H9 (cell line): ENCODE measurements around the gene POU5F1. TPM values are rescaled to one million over a fixed set of nuclear protein-coding genes. Genes with fewer than 3 reads are reported as not detected.
A peak's percentile ranks its signal among the peaks of the same experiment; 100 is the strongest.

ENCODE experiments used
- DNase-seq: peaks from one replicate; pipeline ENCODE4 v3.0.0-alpha.2; 2017
- H2AFZ ChIP-seq: one replicate; pipeline ENCODE4 v1.6.1; 2013; ENCODE audit warnings: mild to moderate bottlenecking, low read length, control low read depth, moderate library complexity
- H2AK5ac ChIP-seq: 2 replicates; pipeline ENCODE4 v1.6.1; 2013; ENCODE audit warnings: low read length, control low read depth, mixed read lengths; ENCODE audit not compliant: insufficient read length
- H2BK120ac ChIP-seq: one replicate; pipeline ENCODE4 v1.6.1; 2013; ENCODE audit warnings: low read depth, mild to moderate bottlenecking, low read length, control low read depth, inconsistent platforms; ENCODE audit not compliant: poor library complexity, severe bottlenecking
- H2BK12ac ChIP-seq: 2 replicates; pipeline ENCODE4 v1.6.1; 2013; ENCODE audit warnings: low read length, control low read depth, mixed read lengths, low read depth; ENCODE audit not compliant: insufficient read length
- H2BK15ac ChIP-seq: 2 replicates; pipeline ENCODE4 v1.6.1; 2013; ENCODE audit warnings: low read depth, low read length, control low read depth
- H2BK20ac ChIP-seq: one replicate; pipeline ENCODE4 v1.6.1; 2013; ENCODE audit warnings: low read depth, mild to moderate bottlenecking, low read length, control low read depth, inconsistent platforms; ENCODE audit not compliant: poor library complexity, severe bottlenecking
- H2BK5ac ChIP-seq: 2 replicates; pipeline ENCODE4 v1.6.1; 2013; ENCODE audit warnings: low read length, control low read depth, mixed read lengths; ENCODE audit not compliant: insufficient read length
- H3K14ac ChIP-seq: 2 replicates; pipeline ENCODE4 v1.6.1; 2013; ENCODE audit warnings: low read length, control low read depth; ENCODE audit not compliant: insufficient read depth
- H3K18ac ChIP-seq: 2 replicates; pipeline ENCODE4 v1.6.1; 2013; ENCODE audit warnings: low read depth, mild to moderate bottlenecking, mixed read lengths, low read length, control low read depth; ENCODE audit not compliant: insufficient read length
- H3K23ac ChIP-seq: 2 replicates; pipeline ENCODE4 v1.6.1; 2013; ENCODE audit warnings: low read length, control low read depth, mixed read lengths, low read depth; ENCODE audit not compliant: insufficient read length
- H3K23me2 ChIP-seq: 2 replicates; pipeline ENCODE4 v1.6.1; 2013; ENCODE audit warnings: low read depth, mild to moderate bottlenecking, mixed read lengths, low read length, control low read depth; ENCODE audit not compliant: insufficient read length, poor library complexity, severe bottlenecking
- H3K27ac ChIP-seq: 2 replicates; pipeline ENCODE4 v1.5.1; 2013; ENCODE audit warnings: low read length, control low read depth, mixed read lengths, low read depth; ENCODE audit not compliant: insufficient read length
- H3K27me3 ChIP-seq: 2 replicates; pipeline ENCODE4 v1.6.1; 2013; ENCODE audit warnings: low read length, control low read depth, inconsistent platforms; ENCODE audit not compliant: insufficient read depth
- H3K4ac ChIP-seq: 2 replicates; pipeline ENCODE4 v1.6.1; 2013; ENCODE audit warnings: low read depth, mild to moderate bottlenecking, control low read depth, inconsistent platforms, low read length, moderate library complexity
- H3K4me1 ChIP-seq: 2 replicates; pipeline ENCODE4 v1.6.1; 2013; ENCODE audit warnings: low read length, control low read depth, inconsistent platforms; ENCODE audit not compliant: insufficient read depth
- H3K4me2 ChIP-seq: 2 replicates; pipeline ENCODE4 v1.6.1; 2013; ENCODE audit warnings: low read length, control low read depth, mixed read lengths; ENCODE audit not compliant: insufficient read length, insufficient read depth
- H3K56ac ChIP-seq: 2 replicates; pipeline ENCODE4 v1.6.1; 2013; ENCODE audit warnings: low read depth, mild to moderate bottlenecking, mixed read lengths, low read length, control low read depth; ENCODE audit not compliant: insufficient read length
- H3K79me1 ChIP-seq: 2 replicates; pipeline ENCODE4 v1.6.1; 2013; ENCODE audit warnings: low read depth, mild to moderate bottlenecking, moderate library complexity, low read length, control low read depth, inconsistent platforms; ENCODE audit not compliant: insufficient read depth, poor library complexity, severe bottlenecking
- H3K79me2 ChIP-seq: 2 replicates; pipeline ENCODE4 v1.6.1; 2013; ENCODE audit warnings: low read length, control low read depth, inconsistent platforms; ENCODE audit not compliant: insufficient read depth
- H3K9ac ChIP-seq: 2 replicates; pipeline ENCODE4 v1.6.1; 2013; ENCODE audit warnings: low read length, control low read depth, mixed read lengths; ENCODE audit not compliant: insufficient read length; ENCODE audit errors: extremely low read depth
- H3K9me3 ChIP-seq: one replicate; pipeline ENCODE4 v1.6.1; 2013; ENCODE audit warnings: low read depth, low read length, inconsistent platforms; ENCODE audit not compliant: control insufficient read depth
- H3T11ph ChIP-seq: one replicate; pipeline ENCODE4 v1.6.1; 2013; ENCODE audit warnings: mild to moderate bottlenecking, low read length, control low read depth, inconsistent platforms
- H4K20me1 ChIP-seq: one replicate; pipeline ENCODE4 v1.6.1; 2013; ENCODE audit not compliant: control insufficient read depth, insufficient read length, insufficient read depth
- H4K5ac ChIP-seq: 2 replicates; pipeline ENCODE4 v1.6.1; 2013; ENCODE audit warnings: low read depth, mild to moderate bottlenecking, mixed read lengths, low read length, control low read depth; ENCODE audit not compliant: insufficient read length
- H4K8ac ChIP-seq: replicated peaks from 2 replicates; pipeline ENCODE4 v1.6.1; 2013; ENCODE audit warnings: low read length, control low read depth, mixed read lengths, low read depth; ENCODE audit not compliant: insufficient read length
- H4K91ac ChIP-seq: 2 replicates; pipeline ENCODE4 v1.6.1; 2013; ENCODE audit warnings: low read depth, mild to moderate bottlenecking, moderate library complexity, mixed read lengths, low read length, control low read depth; ENCODE audit not compliant: insufficient read length
- H3K27ac Mint-ChIP-seq, 3 experiments: 2 replicates in 2 of 3; 3 replicates in 1 of 3; pipeline ENCODE4 v1.8.0; 2020 to 2021; ENCODE audit warnings: mixed read lengths in 3 of 3, mild to moderate bottlenecking in 1 of 3, moderate library complexity in 1 of 3
- H3K27me3 Mint-ChIP-seq: 2 replicates; pipeline ENCODE4 v1.8.0; 2021; ENCODE audit warnings: low read depth, mild to moderate bottlenecking, moderate library complexity, mixed read lengths
- H3K36me3 Mint-ChIP-seq, 3 experiments: 2 replicates in 2 of 3; 3 replicates in 1 of 3; pipeline ENCODE4 v1.8.0; 2020 to 2021; ENCODE audit warnings: low read depth in 3 of 3, mixed read lengths in 3 of 3; ENCODE audit not compliant: insufficient read depth in 1 of 3
- H3K4me1 Mint-ChIP-seq, 2 experiments: 2 replicates each; pipeline ENCODE4 v1.8.0; 2020; ENCODE audit warnings: mixed read lengths in 2 of 2
- H3K4me3 Mint-ChIP-seq, 2 experiments: 2 replicates in 1 of 2; 3 replicates in 1 of 2; pipeline ENCODE4 v1.8.0; 2020 to 2021; ENCODE audit warnings: mild to moderate bottlenecking in 2 of 2, mixed read lengths in 2 of 2, moderate library complexity in 1 of 2
- H3K9me3 Mint-ChIP-seq, 2 experiments: 2 replicates in 1 of 2; 3 replicates in 1 of 2; pipeline ENCODE4 v1.8.0; 2020; ENCODE audit warnings: mild to moderate bottlenecking in 2 of 2, mixed read lengths in 2 of 2, moderate library complexity in 1 of 2
- WGBS: extraction: QIAGEN DNeasy Blood & Tissue Kit; methylation state at CpG from one replicate; pipeline ENCODE4 v1.1.7; 2013; ENCODE audit warnings: missing lambda C conversion rate, low lambda C conversion rate, mixed read lengths; ENCODE audit not compliant: insufficient read length; ENCODE audit errors: extremely low coverage; 5-methylcytosine and 5-hydroxymethylcytosine counted together
- total RNA-seq: library from RNA; stranded (reverse); gene quantifications from 2 replicates; pipeline ENCODE4 v1.2.1, GENCODE V29; 2021
- TF ChIP-seq, protein P1 (sequence below): fragments of 200-600 bp; sonication (generic); conservative IDR thresholded peaks from 3 replicates; pipeline ENCODE4 v1.8.0; 2021; ENCODE audit warnings: antibody characterized with exemption, mild to moderate bottlenecking

Gene POU5F1
- total RNA-seq, 1 experiment from 2014 or later, result 2,134 TPM

DNA sequence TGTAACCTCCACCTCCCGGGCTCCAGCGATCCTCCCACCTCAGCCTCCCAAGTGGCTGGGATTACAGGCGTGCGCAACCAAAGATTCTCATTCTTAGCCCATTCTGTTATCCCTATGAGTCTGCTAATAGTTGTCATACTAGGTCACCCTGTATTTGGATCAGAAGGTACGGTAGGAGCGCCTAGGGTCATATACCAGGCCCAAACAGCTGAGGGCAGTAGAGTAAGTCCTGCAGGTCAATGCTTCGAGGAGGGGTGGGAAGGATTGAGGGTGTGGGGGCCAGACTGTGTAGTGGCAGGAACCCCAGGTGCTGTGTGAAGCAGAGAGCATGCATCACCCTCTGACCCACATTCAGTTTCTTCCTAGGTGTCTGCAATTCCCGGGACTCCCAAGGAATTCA lies 22.7 kb upstream of the POU5F1 start:
- H2AFZ ChIP-seq, result no peak overlapping the region
- H3K9me3 Mint-ChIP-seq, result peaks cover 4 to 10% of the 10 kb centered on the region in 2 experiments
- no peak overlapping the region for H2BK15ac ChIP-seq
- no peak overlapping the region for H3K56ac ChIP-seq
- H3K4ac ChIP-seq, result no peak overlapping the region
- no peak overlapping the region for H3T11ph ChIP-seq
- no peak overlapping the region for H2BK5ac ChIP-seq
- peaks cover 7 to 16% (median 9%) of the 10 kb centered on the region in 3 experiments for H3K36me3 Mint-ChIP-seq
- TF ChIP-seq, protein P1, sequence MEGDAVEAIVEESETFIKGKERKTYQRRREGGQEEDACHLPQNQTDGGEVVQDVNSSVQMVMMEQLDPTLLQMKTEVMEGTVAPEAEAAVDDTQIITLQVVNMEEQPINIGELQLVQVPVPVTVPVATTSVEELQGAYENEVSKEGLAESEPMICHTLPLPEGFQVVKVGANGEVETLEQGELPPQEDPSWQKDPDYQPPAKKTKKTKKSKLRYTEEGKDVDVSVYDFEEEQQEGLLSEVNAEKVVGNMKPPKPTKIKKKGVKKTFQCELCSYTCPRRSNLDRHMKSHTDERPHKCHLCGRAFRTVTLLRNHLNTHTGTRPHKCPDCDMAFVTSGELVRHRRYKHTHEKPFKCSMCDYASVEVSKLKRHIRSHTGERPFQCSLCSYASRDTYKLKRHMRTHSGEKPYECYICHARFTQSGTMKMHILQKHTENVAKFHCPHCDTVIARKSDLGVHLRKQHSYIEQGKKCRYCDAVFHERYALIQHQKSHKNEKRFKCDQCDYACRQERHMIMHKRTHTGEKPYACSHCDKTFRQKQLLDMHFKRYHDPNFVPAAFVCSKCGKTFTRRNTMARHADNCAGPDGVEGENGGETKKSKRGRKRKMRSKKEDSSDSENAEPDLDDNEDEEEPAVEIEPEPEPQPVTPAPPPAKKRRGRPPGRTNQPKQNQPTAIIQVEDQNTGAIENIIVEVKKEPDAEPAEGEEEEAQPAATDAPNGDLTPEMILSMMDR, result 0 out of 3 replicates have a peak, but pooled peaks have one; percentile 17
- no peaks in the 10 kb centered on the region for H3K27me3 ChIP-seq
- H3K4me1 Mint-ChIP-seq, result peaks cover 10 to 13% of the 10 kb centered on the region in 2 experiments
- H3K9ac ChIP-seq, result no peak overlapping the region
- H3K23ac ChIP-seq, result no peak overlapping the region
- no peaks in the 10 kb centered on the region for H3K79me1 ChIP-seq
- H3K27me3 Mint-ChIP-seq, result no peaks in the 10 kb centered on the region; the same call in 1 of the 2 replicates
- H4K20me1 ChIP-seq, result no peaks in the 10 kb centered on the region
- H4K5ac ChIP-seq, result no peak overlapping the region
- no peak overlapping the region for H3K14ac ChIP-seq
- H3K79me2 ChIP-seq, result no peaks in the 10 kb centered on the region
- no peak overlapping the region for H2AK5ac ChIP-seq
- H3K27ac ChIP-seq, result no peak overlapping the region
- H2BK20ac ChIP-seq, result no peak overlapping the region
- peaks cover 4% of the 10 kb centered on the region for H3K23me2 ChIP-seq
- no peaks in the 10 kb centered on the region for H3K4me1 ChIP-seq
- no peaks in the 10 kb centered on the region for H3K9me3 ChIP-seq
- DNase-seq, result no peak
- no peak overlapping the region for H2BK12ac ChIP-seq
- no peak overlapping the region for H3K4me2 ChIP-seq
- no peak overlapping the region for H2BK120ac ChIP-seq
- H3K18ac ChIP-seq, result no peak overlapping the region
- no peak overlapping the region for H4K8ac ChIP-seq
- no peak overlapping the region for H3K27ac Mint-ChIP-seq
- no peak overlapping the region for H4K91ac ChIP-seq
- no CpG with 5 or more reads among the region's 8 CpGs for WGBS
- no peak overlapping the region; a peak in 1 of 5 replicates for H3K4me3 Mint-ChIP-seq
